Neutrophil (primary cell): Measurements from ENCODE around the gene RNF14.

ENCODE experiments used
- H3K27ac ChIP-seq: fragments of 200-600 bp; sonication (generic); 2 replicates; pipeline ENCODE4 v1.5.1; 2016; ENCODE audit warnings: mild to moderate bottlenecking, moderate library complexity
- H3K27me3 ChIP-seq: fragments of 200-600 bp; sonication (generic); 2 replicates; pipeline ENCODE4 v1.6.0; 2016; ENCODE audit warnings: mild to moderate bottlenecking
- H3K36me3 ChIP-seq: fragments of 200-600 bp; sonication (generic); 2 replicates; pipeline ENCODE4 v1.5.1; 2017
- H3K4me1 ChIP-seq, 2 experiments: fragments of 200-600 bp in 1 of 2; sonication (generic) in 1 of 2; 1 replicate in 1 of 2; 2 replicates in 1 of 2; pipeline versions ENCODE4 v1.5.1 to v1.6.1; 2013 to 2016; ENCODE audit warnings: low read depth in 1 of 2, low read length in 1 of 2, mild to moderate bottlenecking in 1 of 2, moderate library complexity in 1 of 2; ENCODE audit not compliant: control insufficient read depth in 1 of 2, insufficient read depth in 1 of 2
- H3K4me3 ChIP-seq, 2 experiments: fragments of 200-600 bp in 1 of 2; sonication (generic) in 1 of 2; 1 replicate in 1 of 2; 2 replicates in 1 of 2; pipeline ENCODE4 v1.5.1; 2013 to 2016; ENCODE audit warnings: low read depth in 1 of 2, low read length in 1 of 2, mild to moderate bottlenecking in 1 of 2, moderate library complexity in 1 of 2
- H3K9me3 ChIP-seq: fragments of 200-600 bp; sonication (generic); 2 replicates; pipeline ENCODE4 v1.5.1; 2016
- CTCF ChIP-seq: fragments of 200-600 bp; sonication (generic); IDR thresholded peaks from 2 replicates; pipeline ENCODE4 v1.5.1; 2016; ENCODE audit warnings: antibody characterized with exemption

The RNF14 gene

GRCh38 chr5:141934099-141934844 is 34.6 kb upstream of the RNF14 start:
- H3K4me3 ChIP-seq, result no peak overlapping the region
- no peaks in the 10 kb centered on the region for H3K27me3 ChIP-seq
- H3K27ac ChIP-seq, result no peak overlapping the region
- peaks cover 97% of the 10 kb centered on the region for H3K36me3 ChIP-seq
- TF ChIP-seq CTCF, result no peak
- no peaks in the 10 kb centered on the region for H3K9me3 ChIP-seq
- peaks cover 0 to 3% of the 10 kb centered on the region in 2 experiments for H3K4me1 ChIP-seq

DNA sequence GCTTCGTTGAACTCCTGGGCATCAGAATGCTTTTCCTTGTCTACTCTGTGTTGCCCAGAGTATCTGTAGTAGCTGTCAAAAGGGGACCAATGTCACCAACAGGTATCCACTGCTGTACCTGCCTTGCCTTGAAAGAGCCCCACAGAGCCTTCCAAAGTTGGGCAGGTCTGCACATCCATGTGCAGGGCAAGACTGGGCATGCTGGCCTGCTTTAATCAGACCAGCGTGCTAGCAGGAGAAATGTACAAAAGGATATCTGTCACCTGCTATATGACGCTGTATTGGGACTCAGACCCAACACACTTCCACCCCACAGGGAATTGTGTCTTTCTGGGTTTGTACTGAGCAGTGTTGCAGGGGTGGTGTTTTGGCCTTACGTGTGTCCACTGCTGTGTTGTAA is 33.4 kb upstream of the RNF14 start:
- Histone ChIP-seq H3K4me3 (no peak overlapping the region), H3K27me3 (no peaks in the 10 kb centered on the region), H3K9me3 (no peaks in the 10 kb centered on the region), H3K27ac (no peak overlapping the region), H3K36me3 (peaks cover 97% of the 10 kb centered on the region), H3K4me1 (no peaks in the 10 kb centered on the region)
- TF ChIP-seq CTCF, result no peak

DNA sequence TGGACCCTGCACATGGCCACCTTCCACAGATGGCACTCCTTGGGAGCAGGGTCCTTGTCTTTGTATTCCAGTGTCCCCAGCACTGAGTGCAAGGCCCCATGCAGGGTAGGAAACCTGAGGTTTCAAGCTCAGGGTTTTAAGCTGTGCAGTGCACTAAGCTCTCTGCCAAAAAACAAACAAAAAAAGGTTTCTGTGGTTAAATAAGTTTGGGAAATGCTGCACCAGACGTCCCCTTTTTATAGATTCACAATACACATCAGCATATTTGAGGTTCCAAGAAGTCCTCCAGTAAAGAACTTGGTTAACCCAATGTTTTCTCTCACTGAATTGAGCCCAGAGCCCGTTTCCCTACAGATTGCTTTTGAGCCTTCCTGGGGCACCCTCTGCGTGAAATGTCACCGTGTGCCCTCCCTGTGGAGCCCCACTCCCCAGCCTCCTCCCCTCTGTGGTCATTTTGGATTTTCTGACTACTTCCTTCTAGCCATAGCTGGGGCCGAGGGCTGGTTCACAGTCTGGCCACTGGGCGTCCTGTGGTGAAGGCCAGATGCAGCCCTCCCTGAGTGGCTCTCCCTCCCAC is 28.1 kb upstream of the RNF14 start:
- H3K27me3 ChIP-seq, result no peaks in the 10 kb centered on the region
- no peaks in the 10 kb centered on the region for H3K9me3 ChIP-seq
- H3K36me3 ChIP-seq, result peaks cover 68% of the 10 kb centered on the region
- H3K4me1 ChIP-seq, result peaks cover 6 to 9% of the 10 kb centered on the region in 2 experiments
- no peak overlapping the region for H3K4me3 ChIP-seq
- TF ChIP-seq CTCF, result no peak
- no peak overlapping the region for H3K27ac ChIP-seq

DNA sequence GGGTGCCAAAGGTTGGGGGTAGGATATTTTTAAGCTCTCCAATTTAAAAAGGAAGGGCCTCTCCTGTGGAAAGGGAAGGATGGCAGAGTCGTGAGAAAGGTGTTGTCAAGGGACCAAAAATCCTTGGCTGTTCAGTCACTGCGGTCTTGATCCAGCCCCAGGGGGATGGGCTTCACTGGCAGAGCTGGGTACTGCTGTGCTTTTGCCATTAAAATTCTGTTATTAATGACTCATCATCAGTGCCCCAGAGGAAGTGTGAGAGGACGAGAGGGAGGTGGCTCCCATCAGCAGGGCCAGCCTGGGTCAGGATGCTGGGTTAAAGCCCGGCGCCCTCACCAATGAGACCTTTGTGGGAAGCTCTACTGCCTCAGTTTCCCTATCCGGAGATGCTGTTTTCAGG is 27.6 kb upstream of the RNF14 start:
- TF ChIP-seq CTCF, result no peak
- H3K4me3 ChIP-seq, result no peak overlapping the region

GRCh38 chr5:141941779-141942178 is 27.1 kb upstream of the RNF14 start:
- Histone ChIP-seq H3K4me3 (no peak overlapping the region), H3K36me3 (peaks cover 58% of the 10 kb centered on the region), H3K27ac (no peak overlapping the region), H3K27me3 (no peaks in the 10 kb centered on the region), H3K4me1 (peaks cover 14 to 17% of the 10 kb centered on the region in 2 experiments), H3K9me3 (no peaks in the 10 kb centered on the region)
- no peak for TF ChIP-seq CTCF

More for the DNA sequence above, 27.6 kb upstream of the RNF14 start:
- peaks cover 11 to 14% of the 10 kb centered on the region in 2 experiments for H3K4me1 ChIP-seq
- H3K36me3 ChIP-seq, result peaks cover 63% of the 10 kb centered on the region
- H3K9me3 ChIP-seq, result no peaks in the 10 kb centered on the region
- no peaks in the 10 kb centered on the region for H3K27me3 ChIP-seq
- no peak overlapping the region for H3K27ac ChIP-seq
